ENCODE results near the gene PEA15. TPM values are rescaled to one million over a fixed set of nuclear protein-coding genes. Genes with fewer than 3 reads are reported as not detected.

Gene PEA15
- 107 and 133 TPM in 2 replicates for total RNA-seq (2014; rRNA removed; shearing (Covaris generic))

GRCh38 chr1:160205242-160206035, at the start of gene PEA15:
PEA15 (plus strand) TSS chr1:160205384; CDS start chr1:160211545, 6,161 bp downstream.

GRCh38 chr1:160189649-160190625, 15.2 kb upstream of the PEA15 start, which contains the start of gene CASQ1:
CASQ1 (plus strand) TSS chr1:160190575; CDS start chr1:160190752, 177 bp downstream.

GRCh38 chr1:160261893-160262794, 57.0 kb downstream of the PEA15 start, which contains the start of gene DCAF8:
DCAF8 (minus strand) TSS chr1:160262549; CDS start chr1:160244008, 18,541 bp downstream.

Other genes with a start within 250 kb of the PEA15 start
- 5.5 and 6.1 TPM in 2 replicates for gene PIGM, start 173.4 kb upstream of the PEA15 start, total RNA-seq (2014; rRNA removed; shearing (Covaris generic))
- not detected in 2 replicates for gene KCNJ10, start 135.2 kb upstream of the PEA15 start, total RNA-seq (2014; rRNA removed; shearing (Covaris generic))
- gene KCNJ9, start 123.8 kb upstream of the PEA15 start, total RNA-seq (2014; rRNA removed; shearing (Covaris generic)), result not detected in 2 replicates
- gene IGSF8, start 106.8 kb upstream of the PEA15 start, total RNA-seq (2014; rRNA removed; shearing (Covaris generic)), result 29.2 and 30.3 TPM in 2 replicates
- not detected in 2 replicates for gene ATP1A2, start 89.6 kb upstream of the PEA15 start, total RNA-seq (2014; rRNA removed; shearing (Covaris generic))
- not detected in 2 replicates for gene ATP1A4, start 53.8 kb upstream of the PEA15 start, total RNA-seq (2014; rRNA removed; shearing (Covaris generic))
- gene CASQ1, start 14.8 kb upstream of the PEA15 start, total RNA-seq (2014; rRNA removed; shearing (Covaris generic)), result not detected in 2 replicates
- gene DCAF8, start 57.2 kb downstream of the PEA15 start, total RNA-seq (2014; rRNA removed; shearing (Covaris generic)), result 129 and 133 TPM in 2 replicates
- 43.5 and 76.4 TPM in 2 replicates for gene PEX19, start 79.7 kb downstream of the PEA15 start, total RNA-seq (2014; rRNA removed; shearing (Covaris generic))
- gene COPA, start 137.9 kb downstream of the PEA15 start, total RNA-seq (2014; rRNA removed; shearing (Covaris generic)), result 220 and 233 TPM in 2 replicates
- 69.7 and 76.8 TPM in 2 replicates for gene NCSTN, start 138.0 kb downstream of the PEA15 start, total RNA-seq (2014; rRNA removed; shearing (Covaris generic))
- gene NHLH1, start 161.7 kb downstream of the PEA15 start, total RNA-seq (2014; rRNA removed; shearing (Covaris generic)), result 0.11 and 0.26 TPM in 2 replicates
- 1.3 and 1.4 TPM in 2 replicates for gene VANGL2, start 195.2 kb downstream of the PEA15 start, total RNA-seq (2014; rRNA removed; shearing (Covaris generic))

All from A375 (cell line).